ENCODE results near the gene ENTREP1.
"Not testable (repeated sequence)": the region's sequence is repeated elsewhere in the genome, so short reads cannot be mapped to it uniquely, and the experiment has no call there.

ENTREP1 gene

DNA sequence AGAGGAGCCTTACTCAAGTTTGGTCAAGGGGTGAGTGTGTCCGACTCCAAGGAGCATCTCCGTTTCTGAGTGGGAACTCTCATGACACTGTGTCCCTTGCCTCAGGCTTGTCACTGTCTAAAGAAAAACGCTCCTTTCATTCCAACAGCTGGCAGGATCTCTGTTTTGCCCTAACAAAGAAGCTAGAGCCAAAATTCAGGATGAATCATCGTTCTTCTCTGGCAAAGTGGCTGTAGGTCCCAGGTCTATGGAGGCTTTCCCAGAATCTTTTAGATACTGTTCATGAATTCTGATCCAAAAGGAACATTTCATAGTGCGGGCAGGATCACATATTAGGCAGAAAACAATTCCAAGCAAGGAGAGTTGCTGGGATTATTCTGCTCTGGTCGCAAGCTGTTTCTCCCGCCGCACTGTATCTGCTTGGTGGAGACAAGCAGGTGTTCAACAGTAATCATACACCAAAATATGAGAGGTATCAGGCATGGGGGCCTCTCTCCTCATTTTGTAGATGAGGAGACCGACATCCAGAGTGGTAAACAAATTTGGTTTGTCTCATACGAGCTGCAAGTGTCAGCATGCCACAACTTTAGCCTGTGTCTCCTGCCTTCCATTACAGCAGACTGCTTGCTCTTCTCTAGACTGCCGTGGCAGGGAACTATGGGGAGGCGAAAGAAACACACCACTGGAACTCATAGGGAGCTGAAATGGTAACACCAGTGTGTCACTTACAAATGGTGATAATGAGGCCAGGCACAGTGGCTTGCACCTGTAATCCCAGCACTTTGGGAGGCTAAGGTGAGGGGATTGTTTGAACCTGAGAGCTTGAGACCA lies 72.6 kb downstream of the ENTREP1 start:
- Histone ChIP-seq H3K4me1 (ENCODE audit: control insufficient read depth in 2 of 2, insufficient read depth in 1 of 2, low read depth in 1 of 2, low read length in 2 of 2) (peaks cover 0 to 7% of the 10 kb centered on the region in 2 donors), H3K4me2 (ENCODE audit: insufficient read depth, low read length, poor library complexity, severe bottlenecking) (no peak overlapping the region), H2AK5ac (ENCODE audit: low read depth, low read length) (no peak overlapping the region), H4K8ac (ENCODE audit: low read depth, low read length) (no peak overlapping the region), H2BK15ac (ENCODE audit: low read length) (no peak overlapping the region), H3K36me3 (replicated peaks in 1 of 2; ENCODE audit: control insufficient read depth in 2 of 2, insufficient read depth in 2 of 2, low read length in 2 of 2) (peaks cover 0 to 1% of the 10 kb centered on the region in 2 donors), H3K27ac (replicated peaks; ENCODE audit: low read length) (no peak overlapping the region), H3K9ac (ENCODE audit: low read depth, low read length, poor library complexity) (no peak overlapping the region), H3K23ac (ENCODE audit: low read depth, low read length, poor library complexity) (no peak overlapping the region), H3K79me1 (ENCODE audit: low read depth, low read length) (no peaks in the 10 kb centered on the region), H2BK5ac (ENCODE audit: low read length) (no peak overlapping the region), H3K9me3 (replicated peaks in 1 of 2; ENCODE audit: control insufficient read depth in 2 of 2, insufficient read depth in 1 of 2, low read depth in 1 of 2, low read length in 2 of 2) (peaks cover 3 to 4% of the 10 kb centered on the region in 2 donors), H2BK12ac (ENCODE audit: low read length) (no peak overlapping the region), H4K91ac (ENCODE audit: low read depth, low read length, poor library complexity) (no peak overlapping the region), H3K4me3 (ENCODE audit: low read length in 2 of 2) (no peak overlapping the region), H3K18ac (ENCODE audit: low read length) (peak overlapping the region; percentile 9), H3K14ac (ENCODE audit: low read length) (no peak overlapping the region), H3K27me3 (ENCODE audit: control insufficient read depth in 3 of 3, insufficient read depth in 3 of 3, low read depth in 1 of 3, low read length in 3 of 3) (peaks cover 0 to 4% (median 0%) of the 10 kb centered on the region in 3 experiments), H2AFZ (ENCODE audit: low read length) (no peak overlapping the region), H3K4ac (ENCODE audit: low read length) (no peak overlapping the region), H2BK120ac (ENCODE audit: low read depth, low read length) (no peak overlapping the region)
- no peak for DNase-seq (ENCODE audit: low spot score)
- WGBS, 2 donors (ENCODE audit: extremely low coverage in 2 of 2, insufficient read length in 2 of 2, insufficient replicate concordance in 1 of 2): no CpG with 5 or more reads among the region's 12 CpGs

DNA sequence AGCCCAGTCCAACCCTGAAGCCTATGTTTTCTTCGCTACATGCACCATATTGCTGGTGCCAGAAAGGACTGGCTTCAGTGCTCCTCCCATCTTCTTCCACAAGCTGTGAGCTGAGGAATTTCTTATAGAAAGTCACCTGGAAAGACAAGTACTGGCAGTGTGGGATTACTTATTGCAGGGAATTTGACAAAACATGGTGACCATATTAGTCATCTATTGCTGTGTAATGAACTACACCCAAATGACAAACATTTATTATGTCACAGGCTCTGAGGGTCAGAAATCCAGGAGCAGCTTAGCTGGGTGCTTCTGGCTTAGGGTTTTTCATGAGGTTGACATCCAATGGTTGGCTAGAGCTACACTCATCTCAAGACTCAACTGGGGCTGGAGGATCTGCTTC lies 75.5 kb downstream of the ENTREP1 start:
- Histone ChIP-seq H2AFZ (ENCODE audit: low read length) (no peak overlapping the region), H3K14ac (ENCODE audit: low read length) (no peak overlapping the region), H3K79me1 (ENCODE audit: low read depth, low read length) (no peaks in the 10 kb centered on the region), H4K91ac (ENCODE audit: low read depth, low read length, poor library complexity) (no peak overlapping the region), H2BK15ac (ENCODE audit: low read length) (no peak overlapping the region), H3K27ac (replicated peaks; ENCODE audit: low read length) (no peak overlapping the region), H2BK12ac (ENCODE audit: low read length) (no peak overlapping the region), H3K4me1 (ENCODE audit: control insufficient read depth in 2 of 2, insufficient read depth in 1 of 2, low read depth in 1 of 2, low read length in 2 of 2) (peaks cover 0 to 6% of the 10 kb centered on the region in 2 donors), H3K36me3 (replicated peaks in 1 of 2; ENCODE audit: control insufficient read depth in 2 of 2, insufficient read depth in 2 of 2, low read length in 2 of 2) (peaks cover 0 to 1% of the 10 kb centered on the region in 2 donors), H3K18ac (ENCODE audit: low read length) (no peak overlapping the region), H3K27me3 (ENCODE audit: control insufficient read depth in 3 of 3, insufficient read depth in 3 of 3, low read depth in 1 of 3, low read length in 3 of 3) (peaks cover 0 to 4% (median 0%) of the 10 kb centered on the region in 3 experiments), H3K4me2 (ENCODE audit: insufficient read depth, low read length, poor library complexity, severe bottlenecking) (no peak overlapping the region), H3K9ac (ENCODE audit: low read depth, low read length, poor library complexity) (no peak overlapping the region), H3K9me3 (replicated peaks in 1 of 2; ENCODE audit: control insufficient read depth in 2 of 2, insufficient read depth in 1 of 2, low read depth in 1 of 2, low read length in 2 of 2) (peaks cover 3 to 4% of the 10 kb centered on the region in 2 donors), H2AK5ac (ENCODE audit: low read depth, low read length) (no peak overlapping the region), H2BK120ac (ENCODE audit: low read depth, low read length) (no peak overlapping the region), H4K8ac (ENCODE audit: low read depth, low read length) (no peak overlapping the region), H2BK5ac (ENCODE audit: low read length) (no peak overlapping the region), H3K23ac (ENCODE audit: low read depth, low read length, poor library complexity) (no peak overlapping the region), H3K4me3 (ENCODE audit: low read length in 2 of 2) (no peak overlapping the region), H3K4ac (ENCODE audit: low read length) (no peak overlapping the region)
- no CpG with 5 or more reads among the region's 1 CpG for WGBS, 2 donors (ENCODE audit: extremely low coverage in 2 of 2, insufficient read length in 2 of 2, insufficient replicate concordance in 1 of 2)
- no peak for DNase-seq (ENCODE audit: low spot score)

DNA sequence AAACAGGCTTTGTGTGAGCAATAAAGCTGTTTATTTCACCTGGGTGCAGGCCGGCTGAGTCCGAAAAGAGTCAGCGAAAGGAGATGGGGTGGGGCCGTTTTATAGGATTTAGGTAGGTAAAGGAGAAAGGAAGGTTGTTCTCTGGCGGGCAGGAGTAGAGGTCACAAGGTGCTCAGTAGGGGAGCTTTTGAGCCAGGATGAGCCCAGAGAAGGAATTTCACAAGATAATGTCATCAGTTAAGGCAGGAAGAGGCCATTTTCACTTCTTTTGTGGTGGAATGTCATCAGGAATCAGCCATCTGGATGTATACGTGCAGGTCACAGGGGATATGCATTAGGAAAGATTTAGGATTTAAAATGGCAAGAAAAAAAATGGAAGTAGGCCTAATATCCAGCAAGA lies 84.9 kb downstream of the ENTREP1 start:
- not testable (repeated sequence) for H3K23ac ChIP-seq (ENCODE audit: low read depth, low read length, poor library complexity); H3K9ac ChIP-seq (ENCODE audit: low read depth, low read length, poor library complexity); H3K79me1 ChIP-seq (ENCODE audit: low read depth, low read length); H2BK120ac ChIP-seq (ENCODE audit: low read depth, low read length); H3K9me3 ChIP-seq (replicated peaks in 1 of 2; ENCODE audit: control insufficient read depth in 2 of 2, insufficient read depth in 1 of 2, low read depth in 1 of 2, low read length in 2 of 2); H3K27ac ChIP-seq (replicated peaks; ENCODE audit: low read length); H3K36me3 ChIP-seq (replicated peaks in 1 of 2; ENCODE audit: control insufficient read depth in 2 of 2, insufficient read depth in 2 of 2, low read length in 2 of 2); H3K4me2 ChIP-seq (ENCODE audit: insufficient read depth, low read length, poor library complexity, severe bottlenecking); H4K8ac ChIP-seq (ENCODE audit: low read depth, low read length); H3K4me3 ChIP-seq (ENCODE audit: low read length in 2 of 2); H2BK5ac ChIP-seq (ENCODE audit: low read length); H4K91ac ChIP-seq (ENCODE audit: low read depth, low read length, poor library complexity); H2AK5ac ChIP-seq (ENCODE audit: low read depth, low read length); H2BK15ac ChIP-seq (ENCODE audit: low read length); H3K4me1 ChIP-seq (ENCODE audit: control insufficient read depth in 2 of 2, insufficient read depth in 1 of 2, low read depth in 1 of 2, low read length in 2 of 2); H3K27me3 ChIP-seq (ENCODE audit: control insufficient read depth in 3 of 3, insufficient read depth in 3 of 3, low read depth in 1 of 3, low read length in 3 of 3); H3K4ac ChIP-seq (ENCODE audit: low read length); H3K18ac ChIP-seq (ENCODE audit: low read length); H3K14ac ChIP-seq (ENCODE audit: low read length); DNase-seq (ENCODE audit: low spot score); H2BK12ac ChIP-seq (ENCODE audit: low read length); H2AFZ ChIP-seq (ENCODE audit: low read length)
- WGBS, 2 donors (ENCODE audit: extremely low coverage in 2 of 2, insufficient read length in 2 of 2, insufficient replicate concordance in 1 of 2): no CpG with 5 or more reads among the region's 6 CpGs

DNA sequence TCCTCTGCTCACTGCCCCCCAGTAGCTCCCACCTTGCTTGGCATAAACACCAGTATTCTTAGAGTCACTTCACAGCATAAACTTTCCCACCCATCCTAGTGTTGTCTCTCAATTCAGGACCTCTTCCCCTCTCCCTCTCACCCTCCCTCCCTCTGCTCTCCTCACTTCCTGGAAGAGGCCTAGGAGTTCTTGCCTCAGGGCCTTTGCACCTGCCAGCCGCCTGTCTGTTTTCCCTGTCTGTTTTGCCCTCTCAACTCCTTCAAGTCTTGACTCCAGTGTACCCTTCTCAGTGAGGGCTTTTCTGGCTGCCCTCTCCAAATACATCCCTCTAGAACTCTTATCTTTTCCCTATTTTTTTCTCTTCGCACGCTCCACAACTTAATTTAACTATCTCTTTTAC lies 86.2 kb downstream of the ENTREP1 start:
- Histone ChIP-seq H3K4me2 (ENCODE audit: insufficient read depth, low read length, poor library complexity, severe bottlenecking) (no peak overlapping the region), H3K79me1 (ENCODE audit: low read depth, low read length) (no peaks in the 10 kb centered on the region), H2AK5ac (ENCODE audit: low read depth, low read length) (no peak overlapping the region), H3K9me3 (replicated peaks in 1 of 2; ENCODE audit: control insufficient read depth in 2 of 2, insufficient read depth in 1 of 2, low read depth in 1 of 2, low read length in 2 of 2) (peaks cover 0 to 3% of the 10 kb centered on the region in 2 donors), H3K27me3 (ENCODE audit: control insufficient read depth in 3 of 3, insufficient read depth in 3 of 3, low read depth in 1 of 3, low read length in 3 of 3) (no peaks in the 10 kb centered on the region), H3K23ac (ENCODE audit: low read depth, low read length, poor library complexity) (no peak overlapping the region), H3K36me3 (replicated peaks in 1 of 2; ENCODE audit: control insufficient read depth in 2 of 2, insufficient read depth in 2 of 2, low read length in 2 of 2) (no peaks in the 10 kb centered on the region), H3K14ac (ENCODE audit: low read length) (no peak overlapping the region), H3K4ac (ENCODE audit: low read length) (no peak overlapping the region), H3K9ac (ENCODE audit: low read depth, low read length, poor library complexity) (no peak overlapping the region), H2BK120ac (ENCODE audit: low read depth, low read length) (no peak overlapping the region), H3K4me3 (ENCODE audit: low read length in 2 of 2) (no peak overlapping the region), H3K18ac (ENCODE audit: low read length) (no peak overlapping the region), H4K91ac (ENCODE audit: low read depth, low read length, poor library complexity) (no peak overlapping the region), H2BK15ac (ENCODE audit: low read length) (no peak overlapping the region), H4K8ac (ENCODE audit: low read depth, low read length) (no peak overlapping the region), H2AFZ (ENCODE audit: low read length) (no peak overlapping the region), H3K27ac (replicated peaks; ENCODE audit: low read length) (no peak overlapping the region), H3K4me1 (ENCODE audit: control insufficient read depth in 2 of 2, insufficient read depth in 1 of 2, low read depth in 1 of 2, low read length in 2 of 2) (peaks cover 0 to 7% of the 10 kb centered on the region in 2 donors), H2BK12ac (ENCODE audit: low read length) (no peak overlapping the region), H2BK5ac (ENCODE audit: low read length) (no peak overlapping the region)
- WGBS, 2 donors (ENCODE audit: extremely low coverage in 2 of 2, insufficient read length in 2 of 2, insufficient replicate concordance in 1 of 2): 100% methylated on average over 2 of the region's 3 CpGs
- DNase-seq (ENCODE audit: low spot score): no peak
